ENCODE measurements around the gene SLC25A41.
A peak's percentile ranks its signal among the peaks of the same experiment; 100 is the strongest.
"Not testable (repeated sequence)": the region's sequence is repeated elsewhere in the genome, so short reads cannot be mapped to it uniquely, and the experiment has no call there.

Gene SLC25A41

GRCh38 chr19:6412061-6412446 lies 21.5 kb downstream of the SLC25A41 start:
- no peak for DNase-seq (ENCODE audit: low read depth in 2 of 2)

- no peak for DNase-seq (ENCODE audit: low read depth in 2 of 2)
Measured at GRCh38 chr19:6409346-6409745, 24.2 kb downstream of the SLC25A41 start.

GRCh38 chr19:6406401-6406800 lies 27.2 kb downstream of the SLC25A41 start:
- DNase-seq (ENCODE audit: low read depth in 2 of 2) = no peak

GRCh38 chr19:6402837-6403608 lies 30.5 kb downstream of the SLC25A41 start:
- no peak for DNase-seq (ENCODE audit: low read depth in 2 of 2)

GRCh38 chr19:6402058-6402457 lies 31.5 kb downstream of the SLC25A41 start:
- DNase-seq (ENCODE audit: low read depth in 2 of 2) = no peak

- DNase-seq (ENCODE audit: low read depth in 2 of 2) = not testable (repeated sequence)
Measured at GRCh38 chr19:6400062-6400944, 33.3 kb downstream of the SLC25A41 start.

GRCh38 chr19:6396305-6396704 lies 37.3 kb downstream of the SLC25A41 start:
- DNase-seq (ENCODE audit: low read depth in 2 of 2) = no peak

- DNase-seq (ENCODE audit: low read depth in 2 of 2) = no peak
Measured at GRCh38 chr19:6394831-6395230, 38.7 kb downstream of the SLC25A41 start.

GRCh38 chr19:6393983-6394412 lies 39.6 kb downstream of the SLC25A41 start:
- DNase-seq (ENCODE audit: low read depth in 2 of 2) = peak in 1 of 2 donors; percentile 71

GRCh38 chr19:6393074-6393982 lies 40.2 kb downstream of the SLC25A41 start, which contains the start of gene GTF2F1:
GTF2F1 (minus strand) TSS chr19:6393164; CDS start chr19:6392995, 169 bp downstream.
- peak; percentile 92 to 96 for DNase-seq (ENCODE audit: low read depth in 2 of 2)

GRCh38 chr19:6392221-6393073 lies 41.1 kb downstream of the SLC25A41 start:
- no peak for DNase-seq (ENCODE audit: low read depth in 2 of 2)

GRCh38 chr19:6387372-6387771 lies 46.2 kb downstream of the SLC25A41 start:
- DNase-seq (ENCODE audit: low read depth in 2 of 2) = no peak

GRCh38 chr19:6384381-6384780 lies 49.2 kb downstream of the SLC25A41 start:
- no peak for DNase-seq (ENCODE audit: low read depth in 2 of 2)

- DNase-seq (ENCODE audit: low read depth in 2 of 2) = no peak
Measured at GRCh38 chr19:6383188-6383587, 50.4 kb downstream of the SLC25A41 start.

- DNase-seq (ENCODE audit: low read depth in 2 of 2) = no peak
Measured at GRCh38 chr19:6381030-6381750, 52.4 kb downstream of the SLC25A41 start.

- no peak for DNase-seq (ENCODE audit: low read depth in 2 of 2)
Measured at GRCh38 chr19:6379744-6380143, 53.8 kb downstream of the SLC25A41 start.

GRCh38 chr19:6378486-6378885 lies 55.1 kb downstream of the SLC25A41 start:
- DNase-seq (ENCODE audit: low read depth in 2 of 2) = no peak

GRCh38 chr19:6378041-6378440 lies 55.5 kb downstream of the SLC25A41 start:
- DNase-seq (ENCODE audit: low read depth in 2 of 2) = no peak

GRCh38 chr19:6376512-6377190 lies 56.9 kb downstream of the SLC25A41 start:
- no peak for DNase-seq (ENCODE audit: low read depth in 2 of 2)
